ENCODE data around the gene RAB14.
"Not testable (repeated sequence)": the region's sequence is repeated elsewhere in the genome, so short reads cannot be mapped to it uniquely, and the experiment has no call there.

RAB14 gene

GRCh38 chr9:121192959-121193640, 8.6 kb downstream of the RAB14 start:
- in situ Hi-C loops (cut with MboI; ENCODE audit: low sequenced_read_pairs), result no loop called here

GRCh38 chr9:121192518-121192917, 9.2 kb downstream of the RAB14 start:
- in situ Hi-C loops (cut with MboI; ENCODE audit: low sequenced_read_pairs), result no loop called here

GRCh38 chr9:121191235-121191634, 10.4 kb downstream of the RAB14 start:
- in situ Hi-C loops (cut with MboI; ENCODE audit: low sequenced_read_pairs), result no loop called here

- in situ Hi-C loops (cut with MboI; ENCODE audit: low sequenced_read_pairs), result no loop called here
Observed at GRCh38 chr9:121189660-121190059, 12.0 kb downstream of the RAB14 start.

GRCh38 chr9:121189006-121189405, 12.7 kb downstream of the RAB14 start:
- in situ Hi-C loops (cut with MboI; ENCODE audit: low sequenced_read_pairs), result no loop called here

GRCh38 chr9:121187636-121188305, 13.9 kb downstream of the RAB14 start:
- in situ Hi-C loops (cut with MboI; ENCODE audit: low sequenced_read_pairs), result no loop called here

GRCh38 chr9:121185774-121186403, 15.8 kb downstream of the RAB14 start:
- in situ Hi-C loops (cut with MboI; ENCODE audit: low sequenced_read_pairs), result no loop called here

GRCh38 chr9:121185178-121185745, 16.4 kb downstream of the RAB14 start:
- in situ Hi-C loops (cut with MboI; ENCODE audit: low sequenced_read_pairs), result no loop called here

GRCh38 chr9:121184463-121184862, 17.2 kb downstream of the RAB14 start:
- in situ Hi-C loops (cut with MboI; ENCODE audit: low sequenced_read_pairs), result no loop called here

GRCh38 chr9:121183666-121184423, 17.8 kb downstream of the RAB14 start:
- in situ Hi-C loops (cut with MboI; ENCODE audit: low sequenced_read_pairs), result no loop called here

GRCh38 chr9:121182989-121183388, 18.7 kb downstream of the RAB14 start:
- in situ Hi-C loops (cut with MboI; ENCODE audit: low sequenced_read_pairs), result no loop called here

- in situ Hi-C loops (cut with MboI; ENCODE audit: low sequenced_read_pairs), result no loop called here
Observed at GRCh38 chr9:121182101-121182836, 19.4 kb downstream of the RAB14 start.

- in situ Hi-C loops (cut with MboI; ENCODE audit: low sequenced_read_pairs), result no loop called here
Observed at GRCh38 chr9:121179930-121180681, 21.6 kb downstream of the RAB14 start.

- in situ Hi-C loops (cut with MboI; ENCODE audit: low sequenced_read_pairs), result not testable (repeated sequence)
Observed at GRCh38 chr9:121179373-121179721, 22.3 kb downstream of the RAB14 start.

GRCh38 chr9:121178676-121179372, 22.8 kb downstream of the RAB14 start:
- in situ Hi-C loops (cut with MboI; ENCODE audit: low sequenced_read_pairs), result no loop called here

- in situ Hi-C loops (cut with MboI; ENCODE audit: low sequenced_read_pairs), result no loop called here
Observed at GRCh38 chr9:121173501-121173900, 28.2 kb downstream of the RAB14 start.

- in situ Hi-C loops (cut with MboI; ENCODE audit: low sequenced_read_pairs), result no loop called here
Observed at GRCh38 chr9:121172726-121173487, 28.8 kb downstream of the RAB14 start.

GRCh38 chr9:121171236-121171635, 30.4 kb downstream of the RAB14 start:
- in situ Hi-C loops (cut with MboI; ENCODE audit: low sequenced_read_pairs), result no loop called here
